HG02678 (cell line): ENCODE data around the gene PNPO.

Source experiments
- ATAC-seq: cut with Tn5 transposase; IDR thresholded peaks from one replicate; pipeline ENCODE4 v1.9.1; 2021; ENCODE audit warnings: mild to moderate bottlenecking, moderate library complexity; ENCODE audit not compliant: unreplicated experiment

The PNPO gene

GRCh38 chr17:47948706-47949196 lies 7.4 kb downstream of the PNPO start:
- no peak for ATAC-seq

DNA sequence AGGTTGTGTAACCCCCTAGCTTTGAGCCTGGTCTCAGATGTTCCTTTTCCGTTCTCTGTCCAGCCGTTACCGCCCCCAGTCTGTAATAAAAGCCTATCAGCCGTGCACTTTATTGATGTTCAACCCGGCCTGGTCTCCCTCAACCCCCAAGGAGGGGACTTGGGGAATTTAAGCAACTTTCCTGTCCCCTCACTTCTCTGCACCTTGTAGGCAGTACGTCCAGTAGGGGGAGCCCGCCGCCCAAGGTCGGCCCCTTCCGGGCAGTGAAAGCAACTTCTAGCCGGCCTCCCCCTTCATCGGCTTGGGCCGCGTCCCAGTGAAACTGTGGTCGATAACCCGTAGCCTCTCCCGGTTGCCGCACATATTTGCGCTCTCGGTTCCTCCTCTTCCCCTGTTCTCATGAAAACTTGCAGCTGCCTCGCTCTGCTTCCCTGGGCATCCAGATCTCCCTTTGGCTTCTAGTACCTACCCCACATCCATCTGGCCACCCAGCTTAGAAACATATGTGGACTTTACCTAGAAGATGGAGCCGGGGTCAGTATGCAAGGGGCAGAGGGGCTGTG lies 7.9 kb downstream of the PNPO start:
- no peak for ATAC-seq

- ATAC-seq = no peak
Measured at GRCh38 chr17:47949946-47950345, 8.6 kb downstream of the PNPO start.

- no peak for ATAC-seq
Measured at GRCh38 chr17:47950448-47950847, 9.1 kb downstream of the PNPO start.

GRCh38 chr17:47952171-47953021 lies 11.0 kb downstream of the PNPO start:
- ATAC-seq = no peak

GRCh38 chr17:47953909-47954308 lies 12.5 kb downstream of the PNPO start:
- ATAC-seq = no peak

DNA sequence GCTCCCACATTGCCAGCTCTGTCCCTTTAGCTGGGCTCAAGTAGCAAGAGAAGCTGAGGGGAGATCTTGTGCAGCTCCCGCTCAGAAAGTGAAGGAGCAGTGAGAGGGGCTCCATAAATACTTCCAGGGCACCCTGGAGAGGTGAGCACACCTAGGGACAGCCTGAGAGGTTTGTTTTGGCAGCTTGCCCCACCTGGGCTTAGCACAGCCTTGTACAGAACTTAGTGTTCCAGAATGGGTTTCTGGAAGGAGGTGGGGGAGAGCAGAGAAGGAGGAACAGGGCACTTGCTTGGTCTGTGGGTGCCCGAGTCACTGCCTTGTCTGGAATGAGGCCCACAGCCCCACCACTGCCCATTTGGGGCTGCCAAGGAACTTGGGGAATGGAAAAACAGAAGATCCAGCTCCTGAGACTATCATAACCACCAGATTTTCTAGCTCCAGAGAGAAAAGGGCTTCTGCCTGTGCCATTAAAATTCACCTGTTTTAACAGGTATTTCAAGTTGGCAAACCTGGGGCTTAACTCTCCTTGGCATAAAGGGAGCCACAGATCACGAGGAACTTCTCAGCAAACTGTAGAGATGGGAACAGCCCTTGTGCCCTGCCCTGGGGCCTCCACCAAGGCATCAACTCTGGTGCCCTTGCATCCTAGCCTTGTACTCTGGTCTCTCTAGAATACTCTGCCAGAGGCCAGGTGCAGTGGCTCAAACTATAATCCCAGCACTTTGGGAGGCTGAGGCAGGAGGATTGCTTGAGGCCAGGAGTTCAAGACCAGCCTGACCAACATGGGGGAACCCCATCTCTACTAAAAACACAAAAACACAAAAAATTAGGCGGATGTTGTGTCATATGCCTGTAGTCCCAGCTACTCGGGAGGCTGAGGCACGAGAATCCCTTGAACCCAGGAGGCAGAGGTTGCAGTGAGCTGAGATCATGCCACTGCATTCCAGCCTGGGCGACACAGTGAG lies 14.4 kb downstream of the PNPO start:
- ATAC-seq = no peak

DNA sequence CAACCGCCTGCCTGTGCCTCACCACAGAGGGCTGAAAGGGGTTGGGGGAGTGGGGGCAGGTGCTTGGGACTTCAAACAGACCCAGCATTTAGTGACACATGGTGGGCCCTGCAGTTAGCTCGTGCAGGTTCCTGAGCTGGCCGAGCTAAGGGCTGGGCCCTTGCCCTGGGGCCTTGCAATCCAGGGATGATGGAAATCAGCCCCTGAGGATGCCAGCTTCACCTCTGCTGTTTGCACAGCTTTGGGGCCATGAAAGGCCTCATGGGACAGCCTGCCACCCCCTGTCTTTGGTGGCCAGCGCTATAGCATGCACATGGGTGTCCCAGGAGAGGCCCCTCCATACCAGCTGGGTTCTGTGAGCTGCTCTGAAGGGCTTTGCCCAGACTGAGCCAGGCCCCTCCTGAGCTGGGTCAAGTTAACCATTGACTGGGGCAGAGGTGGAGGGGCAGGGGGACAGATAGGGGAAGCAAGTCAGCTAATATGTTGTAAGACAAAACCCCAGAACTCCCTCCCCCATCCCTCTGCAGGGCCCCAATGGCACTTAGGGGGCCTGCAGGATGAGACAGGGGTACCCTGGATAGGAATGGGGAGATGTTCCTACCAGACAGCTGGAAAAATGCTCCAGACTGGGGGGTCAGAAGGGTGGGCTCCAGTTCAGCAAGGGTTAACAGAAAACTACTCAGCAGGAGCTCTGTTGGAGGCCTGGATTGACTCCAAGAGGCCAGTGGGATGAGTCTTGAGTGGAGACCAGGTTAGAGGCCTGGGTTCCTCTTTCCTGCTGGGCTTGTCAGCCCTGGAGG lies 15.6 kb downstream of the PNPO start:
- no peak for ATAC-seq

GRCh38 chr17:47957591-47958490 lies 16.5 kb downstream of the PNPO start, which contains the start of gene PRR15L:
Gene PRR15L (minus strand): TSS chr17:47957883. CDS start chr17:47953234, 4,649 bp downstream.
- ATAC-seq = no peak

DNA sequence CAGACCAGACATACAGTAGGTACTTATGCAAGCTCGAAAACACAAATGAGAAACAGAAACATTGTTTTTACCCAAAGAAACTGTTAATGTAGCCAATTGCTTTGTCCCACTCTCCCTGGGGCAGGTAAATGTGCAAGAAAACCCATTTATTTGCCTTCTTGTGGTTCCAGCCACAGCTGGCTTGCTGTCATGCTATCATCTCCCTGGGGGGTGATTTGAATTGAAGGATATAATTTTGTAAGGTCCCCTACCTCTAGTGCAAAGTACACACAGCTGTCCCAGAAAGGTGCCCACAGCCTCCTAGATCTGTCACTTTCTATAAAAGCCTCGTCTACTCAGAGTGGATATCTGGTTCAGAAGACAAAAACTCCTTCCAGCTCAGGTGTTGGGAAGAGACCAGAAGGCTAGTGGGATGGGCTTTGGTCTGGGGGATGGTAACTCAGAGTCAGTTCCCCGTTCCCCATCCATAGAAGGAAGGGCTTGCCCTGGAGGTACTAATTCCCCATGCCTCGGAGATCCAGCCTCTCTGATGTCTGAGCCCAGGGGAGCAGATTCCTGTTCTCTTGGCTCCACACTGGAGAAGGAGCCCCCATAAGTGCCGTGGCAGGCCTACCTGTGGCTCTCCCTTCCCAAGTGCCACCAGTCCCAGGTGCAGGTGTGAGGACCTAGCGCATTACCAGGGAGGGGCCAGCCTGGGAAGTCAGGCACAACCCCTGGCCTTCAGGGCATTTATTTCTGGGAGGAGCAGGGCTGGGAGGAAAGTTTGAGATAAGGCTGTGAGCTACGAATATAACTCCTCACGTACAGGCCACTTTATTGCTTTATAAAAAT lies 18.7 kb downstream of the PNPO start:
- ATAC-seq = no peak

GRCh38 chr17:47961406-47961805 lies 20.0 kb downstream of the PNPO start:
- no peak for ATAC-seq

DNA sequence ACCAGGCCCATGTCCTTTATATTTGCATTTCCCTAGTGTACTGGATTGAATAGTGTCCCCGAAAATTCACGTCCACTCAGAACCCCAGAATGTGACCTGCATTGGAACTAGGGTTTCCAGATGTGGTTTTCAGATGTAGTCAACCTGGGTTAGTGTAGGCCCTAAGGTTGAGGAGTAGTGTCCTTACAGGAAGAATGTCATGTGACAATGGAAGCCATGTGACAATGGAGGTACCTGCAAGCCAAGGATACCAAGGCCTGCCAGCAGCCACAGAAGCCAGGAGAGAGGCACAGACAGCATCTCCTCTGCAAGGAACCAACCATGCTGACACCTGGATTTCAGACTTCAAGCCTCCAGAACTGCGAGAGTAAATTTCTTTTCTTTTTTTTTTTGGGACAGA lies 21.5 kb downstream of the PNPO start:
- ATAC-seq = no peak

- ATAC-seq = no peak
Measured at GRCh38 chr17:47964856-47965255, 23.5 kb downstream of the PNPO start.

- no peak for ATAC-seq
Measured at GRCh38 chr17:47966079-47966519, 24.7 kb downstream of the PNPO start.

GRCh38 chr17:47967607-47968252 lies 26.4 kb downstream of the PNPO start:
- no peak for ATAC-seq

DNA sequence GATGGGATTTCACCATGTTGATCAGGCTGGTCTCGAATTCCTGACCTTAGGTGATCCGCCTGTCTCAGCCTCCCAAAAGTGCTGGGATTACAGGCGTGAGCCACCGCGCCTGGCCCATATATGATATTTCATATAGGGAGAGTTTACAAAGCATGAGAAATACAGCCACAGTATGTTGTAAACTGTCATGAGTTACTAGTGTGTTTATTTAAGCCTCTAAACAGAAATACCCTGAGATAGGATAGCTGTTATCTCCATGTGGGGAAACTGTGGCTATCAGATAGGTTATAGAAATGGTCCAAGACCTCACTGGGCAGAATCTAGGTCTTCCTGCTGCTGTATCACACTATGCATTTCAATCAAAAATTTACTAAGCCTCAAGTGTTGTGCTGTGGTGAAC lies 27.5 kb downstream of the PNPO start:
- no peak for ATAC-seq

- no peak for ATAC-seq
Measured at GRCh38 chr17:47969930-47970724, 28.8 kb downstream of the PNPO start.
